Measurements from ENCODE around the gene FOXK1.

Gene FOXK1

DNA sequence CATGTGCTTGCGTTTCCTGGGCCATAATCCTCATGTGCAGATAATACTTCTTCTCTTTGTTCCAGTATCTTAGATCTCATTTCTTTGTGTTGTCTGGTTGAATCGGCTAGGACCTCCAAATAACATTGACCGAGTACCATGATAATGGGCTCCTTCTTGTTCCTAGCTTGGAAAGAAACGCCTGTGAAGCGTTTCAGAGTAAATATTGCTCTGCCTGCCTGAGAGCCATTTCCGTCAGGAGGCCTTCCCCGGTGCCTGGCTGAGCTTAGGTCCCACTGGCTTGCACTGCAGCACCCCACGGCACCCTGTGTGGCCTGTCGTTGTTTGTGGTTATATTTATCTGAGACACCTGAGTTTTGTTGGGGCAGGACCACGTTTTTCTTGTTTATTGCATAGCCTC is 17.7 kb downstream of the FOXK1 start:
- no peak for DNase-seq

DNA sequence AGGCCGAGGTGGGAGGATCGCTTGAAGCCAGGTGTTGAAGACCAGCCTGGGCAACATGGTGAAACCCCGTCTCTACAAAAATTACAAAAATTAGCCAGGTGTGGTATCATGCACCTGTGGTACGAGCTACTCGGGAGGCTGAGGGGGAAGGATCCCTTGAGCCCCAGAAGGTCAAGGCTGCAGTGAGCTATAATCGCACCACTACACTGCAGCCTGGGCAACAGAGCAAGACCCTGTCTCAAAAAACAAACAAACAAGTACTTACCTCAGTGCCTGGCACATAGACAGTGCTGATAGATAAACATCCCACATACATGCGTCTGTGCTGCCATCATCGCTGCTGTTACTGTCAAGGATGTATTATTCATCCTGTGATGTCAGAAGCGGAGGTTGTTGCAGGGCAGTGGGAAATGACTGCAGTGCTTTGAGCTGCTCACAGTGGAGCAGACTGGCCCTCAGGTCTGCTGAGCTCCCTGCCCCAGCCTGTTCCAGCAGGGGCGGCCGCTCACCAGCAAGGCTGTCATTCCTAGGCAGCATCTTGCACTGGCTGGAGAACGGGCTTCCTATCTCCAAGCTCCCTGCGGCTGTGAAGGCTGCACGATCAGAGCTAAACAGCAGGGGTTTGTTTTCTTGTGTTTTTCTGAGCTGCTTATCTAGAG is 18.6 kb downstream of the FOXK1 start:
- no peak for DNase-seq

DNA sequence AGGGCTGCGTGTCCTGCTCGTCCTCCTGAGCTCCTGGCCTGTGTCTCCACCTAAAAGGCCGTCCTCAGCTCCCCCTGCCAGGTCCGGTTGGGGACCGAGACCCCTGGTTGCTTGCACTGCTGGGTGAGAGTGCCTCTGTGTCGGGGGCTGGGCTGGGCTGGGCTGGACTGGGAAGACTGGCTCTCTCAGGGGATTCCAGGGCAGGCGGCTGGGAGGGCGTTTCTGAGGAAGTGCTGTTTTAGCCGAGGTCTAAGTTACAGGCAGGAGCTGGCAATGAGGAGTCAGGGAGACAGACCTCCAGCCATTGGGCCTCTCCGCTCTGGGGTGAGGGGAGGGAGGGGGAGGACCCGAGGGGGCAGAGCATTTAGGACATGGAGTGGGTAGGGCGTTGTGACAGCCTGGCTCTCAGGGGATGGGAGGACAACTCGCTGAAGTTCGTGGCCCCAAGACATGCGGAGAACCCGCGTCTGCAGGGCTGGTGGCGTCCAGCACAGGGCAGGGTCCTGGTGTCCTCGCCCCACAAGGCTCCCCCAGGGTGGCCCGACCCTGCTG is 20.9 kb downstream of the FOXK1 start:
- no peak for DNase-seq

DNA sequence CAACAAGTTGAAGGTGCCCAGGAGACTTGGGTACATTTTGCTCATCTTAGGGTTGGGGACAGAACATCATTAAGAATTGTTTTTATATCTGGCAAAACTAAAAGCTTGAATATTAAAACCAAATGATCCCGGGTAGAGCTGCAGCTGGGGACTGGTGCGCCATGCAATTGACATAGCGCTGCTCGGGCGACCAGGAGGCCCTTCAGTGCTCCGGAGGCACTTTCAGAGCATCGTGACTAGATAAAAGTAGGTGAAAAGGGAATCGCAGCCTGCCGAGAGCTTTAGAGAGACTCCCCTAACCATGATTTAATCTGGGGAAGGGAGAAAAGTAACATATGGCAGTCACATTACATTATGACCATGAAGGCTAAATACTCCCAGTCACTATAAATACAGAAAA is 21.4 kb downstream of the FOXK1 start:
- no peak for DNase-seq

DNA sequence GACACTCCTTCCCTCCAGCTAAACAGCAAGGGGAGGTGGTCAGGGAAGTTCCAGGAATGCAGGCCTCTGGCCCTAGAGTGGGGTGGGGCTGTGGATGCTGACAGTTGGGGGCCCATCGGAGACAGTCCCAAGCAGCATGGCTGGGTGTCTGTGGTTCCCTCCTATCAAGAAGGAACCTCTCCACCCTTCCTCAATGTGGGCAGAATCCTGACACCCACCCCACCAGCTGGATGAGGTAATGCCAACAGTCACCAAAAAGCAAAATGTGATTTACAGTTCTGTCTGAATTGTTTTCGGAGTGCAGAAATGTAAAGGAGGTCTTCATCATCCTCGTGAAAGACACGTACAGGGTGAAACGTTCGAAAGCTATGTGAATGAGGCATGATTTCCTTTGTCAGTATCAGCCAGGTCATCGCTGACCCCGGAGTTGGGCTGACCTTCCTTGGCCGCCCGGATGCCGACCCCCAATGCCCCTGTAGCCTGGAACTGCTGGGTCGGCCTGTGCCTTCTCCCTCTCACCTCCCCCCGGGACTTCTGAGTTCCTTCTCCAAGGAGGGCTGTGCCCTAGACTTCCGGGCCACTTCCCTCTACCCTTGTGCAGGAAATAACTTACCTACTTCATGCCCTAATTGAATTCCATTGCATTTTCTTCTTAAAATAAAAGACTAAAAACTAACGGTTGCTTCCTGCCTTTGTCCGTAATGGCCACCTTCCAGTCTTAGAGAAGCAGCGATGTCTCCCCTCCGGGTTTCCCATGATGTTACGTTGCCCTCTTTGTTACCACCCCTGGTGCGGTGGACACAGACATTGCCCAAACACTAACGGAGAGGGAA is 24.5 kb downstream of the FOXK1 start:
- no peak for DNase-seq

DNA sequence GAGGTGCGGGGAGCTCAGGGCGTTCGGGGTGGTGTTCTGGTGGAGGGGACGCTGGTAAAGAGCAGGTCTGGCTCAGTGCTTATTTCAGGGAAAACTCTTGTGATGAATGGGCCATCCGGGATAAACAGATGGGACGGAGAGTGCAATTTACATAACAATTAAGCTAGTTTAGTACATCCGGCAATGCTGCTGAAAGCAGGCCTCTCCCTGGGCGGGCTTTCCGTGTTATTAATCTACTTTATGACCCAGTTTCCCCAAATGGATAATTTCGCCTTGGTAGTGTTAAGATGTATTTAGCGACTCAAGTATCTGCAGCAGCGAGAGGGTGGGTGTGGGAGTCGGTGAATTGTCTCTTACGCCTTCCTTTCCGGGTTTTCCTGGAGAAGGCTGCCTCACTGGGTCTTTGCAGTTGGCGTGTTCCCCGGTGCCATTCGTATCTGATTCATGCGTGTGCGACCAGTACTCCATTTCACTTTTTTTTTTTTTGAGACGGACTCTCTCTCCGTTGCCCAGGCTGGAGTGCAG is 25.2 kb downstream of the FOXK1 start:
- DNase-seq, result no peak

DNA sequence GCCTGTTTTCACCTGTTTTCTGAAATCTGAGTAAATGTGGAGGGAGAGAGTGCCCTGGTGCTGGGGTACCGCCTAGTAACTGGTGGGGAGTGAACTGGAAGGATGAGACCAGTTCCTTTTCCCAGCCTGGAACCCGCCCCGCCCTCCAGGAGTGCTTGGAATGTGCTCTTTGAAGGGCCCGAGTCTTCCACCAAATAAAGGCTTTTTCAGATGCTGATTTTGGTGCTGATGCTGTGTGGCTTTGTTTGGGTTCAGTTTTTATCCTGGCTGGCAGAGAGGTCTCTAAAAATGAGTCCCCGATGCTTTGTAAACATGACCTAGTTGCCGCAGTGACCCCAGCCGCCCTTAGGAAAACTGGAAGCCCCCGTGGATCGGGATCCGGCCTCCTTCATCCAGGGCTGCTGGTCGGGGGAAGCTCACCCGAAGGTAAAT is 25.9 kb downstream of the FOXK1 start:
- no peak for DNase-seq

DNA sequence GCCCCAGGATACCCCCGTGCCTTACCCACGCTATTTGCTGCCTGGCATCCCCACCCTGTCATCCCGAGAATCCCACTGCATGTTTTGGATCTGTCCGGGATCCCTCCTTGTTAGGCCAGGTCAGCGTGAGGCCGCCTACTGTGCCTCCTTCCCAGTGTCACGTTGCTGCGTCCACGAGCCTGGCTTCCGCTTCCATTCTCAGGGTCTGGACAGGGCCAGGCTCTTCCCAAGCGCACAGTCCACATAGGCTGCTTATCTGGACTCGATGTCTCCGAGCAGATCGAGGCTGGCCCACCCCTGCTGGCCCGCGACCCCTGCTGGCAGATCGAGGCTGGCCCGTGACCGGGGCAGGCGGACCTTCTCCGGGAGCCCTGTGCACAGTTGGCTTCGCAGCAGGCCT is 27.1 kb downstream of the FOXK1 start:
- no peak for DNase-seq

DNA sequence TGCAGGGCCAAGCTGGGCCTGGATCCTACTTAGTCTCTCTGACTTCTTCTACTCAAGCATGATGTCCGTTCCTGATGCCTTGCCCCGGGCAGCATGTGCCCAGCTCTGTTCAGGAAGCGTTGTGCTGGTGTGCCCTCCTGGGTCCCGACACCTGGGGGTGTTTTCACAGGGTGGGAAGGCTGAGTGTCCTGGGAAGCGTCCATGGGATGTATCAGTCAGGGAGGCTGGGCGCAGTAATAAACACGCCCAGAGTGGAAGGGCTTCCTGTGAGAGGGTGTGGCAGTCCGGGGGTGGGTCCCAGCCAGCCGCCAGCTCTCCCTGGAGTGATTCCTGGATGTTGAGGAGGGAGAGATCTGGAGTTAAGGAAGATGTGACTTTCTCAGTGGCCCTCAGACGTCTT is 29.0 kb downstream of the FOXK1 start:
- no peak for DNase-seq

DNA sequence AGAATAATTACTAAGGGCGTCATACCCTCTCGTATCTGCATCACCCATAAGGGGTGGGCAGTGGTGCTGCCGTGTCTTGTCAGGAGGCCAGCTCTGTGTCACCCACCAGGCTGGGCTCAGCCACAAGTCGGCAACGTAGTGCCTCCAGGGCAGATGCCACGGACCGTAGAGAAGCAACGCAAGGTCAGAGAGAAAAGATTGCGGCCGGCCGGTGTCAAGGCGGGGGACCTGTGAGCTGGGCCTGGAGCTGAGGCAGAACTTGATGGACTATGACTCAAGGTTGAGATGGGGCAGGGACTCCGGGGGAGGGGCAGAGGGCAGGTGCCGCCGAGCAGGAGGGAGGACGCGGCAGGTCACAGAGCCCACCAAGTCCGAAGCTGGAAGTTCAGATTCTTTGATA is 29.5 kb downstream of the FOXK1 start:
- DNase-seq, result no peak

DNA sequence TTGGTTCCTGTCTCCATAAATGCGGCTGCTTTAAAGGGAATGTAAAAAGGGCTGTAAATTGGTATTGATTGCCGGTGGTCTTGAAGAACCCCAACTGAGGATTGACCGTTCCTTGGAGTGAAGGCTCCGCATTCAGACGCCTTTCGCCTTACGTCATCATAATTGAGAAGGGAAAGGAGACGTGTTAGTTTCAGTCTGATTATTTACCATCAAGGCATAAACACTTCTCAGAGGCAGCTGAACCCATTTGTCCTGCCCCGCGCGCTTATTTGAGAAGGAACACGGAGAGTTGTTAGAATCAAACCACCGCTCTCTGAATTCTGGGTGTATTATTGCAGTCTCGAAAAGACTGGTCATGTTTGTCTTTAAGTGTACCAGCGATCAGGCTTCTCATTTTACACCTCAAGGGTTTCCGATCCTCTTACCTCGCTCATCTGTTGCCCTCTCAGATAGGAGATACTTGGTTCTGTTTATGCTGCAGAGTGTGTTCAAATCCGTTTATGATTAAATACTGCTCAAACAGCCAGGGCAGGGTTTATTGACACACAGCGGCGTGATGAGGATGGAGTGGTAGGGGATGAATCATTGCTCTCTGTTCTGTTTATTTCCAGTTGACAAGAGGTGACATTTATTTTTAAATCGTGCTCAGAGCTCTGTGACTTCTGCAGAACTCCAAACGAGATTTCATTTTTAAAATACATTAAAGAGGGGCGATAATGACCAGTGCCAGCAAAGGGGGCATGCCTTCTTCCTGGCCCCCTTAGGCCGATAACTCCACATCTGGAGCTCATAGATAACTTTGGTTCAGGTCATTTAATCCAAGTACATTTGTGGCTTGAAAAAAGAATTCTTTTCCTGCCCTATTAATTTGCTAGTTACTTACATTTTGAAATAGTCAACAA is 30.4 kb downstream of the FOXK1 start:
- peak in 1 of 2 donors; percentile 36 for DNase-seq

DNA sequence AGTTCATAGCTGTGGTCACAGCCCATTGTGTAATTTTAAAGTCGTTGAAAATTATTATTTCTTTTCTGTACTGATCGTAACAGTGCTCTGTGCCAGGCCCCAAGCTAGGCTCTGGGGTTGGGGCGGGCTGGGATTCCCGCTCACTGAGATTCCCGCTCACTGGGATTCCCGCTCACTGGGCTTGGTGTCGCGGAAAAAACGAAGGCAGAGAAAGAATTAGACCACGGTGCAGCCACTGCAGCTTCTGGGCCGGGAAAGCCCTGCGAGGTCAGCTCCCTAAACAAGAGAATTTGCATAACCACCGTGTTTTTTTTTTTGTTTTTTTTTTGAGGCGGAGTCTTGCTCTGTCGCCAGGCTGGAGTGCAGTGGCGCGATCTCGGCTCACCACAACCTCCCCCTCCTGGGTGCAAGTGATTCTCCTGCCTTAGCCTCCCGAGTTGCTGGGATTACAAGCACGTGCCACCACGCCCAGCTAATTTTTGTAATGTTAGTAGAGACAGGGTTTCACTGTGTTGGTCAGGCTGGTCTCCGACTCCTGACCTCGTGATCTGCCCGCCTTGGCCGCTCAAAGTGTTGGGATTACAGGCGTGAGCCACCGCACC is 31.2 kb downstream of the FOXK1 start:
- peak in 1 of 2 donors; percentile 35 for DNase-seq

DNA sequence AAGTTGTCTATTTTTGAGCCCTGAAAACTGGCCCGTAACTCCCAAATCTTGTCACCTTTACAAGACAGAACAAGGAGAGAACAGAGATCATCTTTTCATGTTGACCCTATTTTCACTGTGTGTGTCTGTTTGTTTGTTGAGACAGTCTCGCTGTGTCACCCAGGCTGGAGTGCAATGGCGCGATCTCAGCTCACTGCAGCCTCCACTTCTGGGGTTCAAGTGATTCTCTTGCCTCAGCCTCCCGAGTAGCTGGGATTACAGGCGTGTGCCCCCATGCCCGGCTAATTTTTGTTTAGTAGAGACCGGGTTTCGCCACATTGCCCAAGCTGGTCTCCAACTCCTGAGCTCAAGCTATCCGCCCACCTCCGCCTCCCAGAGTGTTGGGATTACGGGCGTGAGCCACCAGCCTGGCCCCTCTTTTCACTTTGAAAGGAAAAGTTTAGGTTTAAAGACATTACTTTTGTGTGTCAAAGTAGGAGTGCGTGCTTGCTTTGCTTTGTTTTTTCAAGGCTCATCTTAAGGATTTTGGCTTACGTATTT is 32.1 kb downstream of the FOXK1 start:
- no peak for DNase-seq

DNA sequence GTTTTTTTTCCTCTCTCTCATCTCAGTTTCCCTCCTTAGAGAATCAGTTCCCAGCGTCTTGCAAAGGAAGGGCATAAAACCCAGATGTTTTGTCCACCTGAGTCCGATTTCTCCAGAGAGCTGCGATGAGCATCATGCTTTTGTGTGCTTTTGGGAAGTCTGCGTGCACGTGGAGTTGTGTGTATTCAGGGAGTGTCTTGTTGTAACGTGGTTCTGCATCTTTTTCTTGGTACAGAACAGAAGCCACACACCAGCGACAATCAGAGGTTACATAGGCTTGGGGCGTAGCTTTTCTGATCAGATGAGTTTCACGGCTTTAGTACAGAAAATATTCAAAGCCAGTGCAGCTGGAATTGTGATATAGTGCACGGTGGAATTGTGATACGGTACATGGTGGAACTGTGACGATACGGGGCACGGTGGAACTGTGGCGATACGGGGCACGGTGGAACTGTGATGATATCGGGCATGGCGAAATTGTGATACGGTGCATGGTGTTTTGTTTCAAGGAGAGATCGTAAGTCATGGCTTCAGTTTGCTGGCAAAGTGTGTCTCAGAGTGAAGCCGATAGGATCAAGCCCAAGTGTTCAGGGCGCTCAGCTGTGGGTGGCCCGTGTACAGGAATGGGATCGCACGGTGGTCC is 32.8 kb downstream of the FOXK1 start:
- DNase-seq, result no peak

DNA sequence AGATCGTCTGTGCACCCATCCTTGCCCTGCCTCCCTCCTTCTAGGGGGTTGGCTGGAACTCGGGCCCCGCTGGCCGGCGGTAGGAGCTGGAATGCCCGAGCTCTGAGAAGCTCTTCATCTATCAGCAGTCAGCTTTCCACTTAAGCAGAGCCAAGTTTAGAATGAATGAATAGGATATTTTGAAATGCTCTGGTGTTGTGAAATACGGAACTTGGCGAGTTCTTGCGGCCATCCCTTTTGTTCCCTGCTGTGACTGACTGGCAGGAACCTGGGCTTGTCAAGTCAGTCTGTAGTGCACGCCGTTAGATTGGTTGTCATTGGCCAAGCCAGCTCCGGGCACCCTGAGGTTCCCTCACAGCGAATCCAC is 33.3 kb downstream of the FOXK1 start:
- peak in 1 of 2 donors; percentile 55 for DNase-seq

DNA sequence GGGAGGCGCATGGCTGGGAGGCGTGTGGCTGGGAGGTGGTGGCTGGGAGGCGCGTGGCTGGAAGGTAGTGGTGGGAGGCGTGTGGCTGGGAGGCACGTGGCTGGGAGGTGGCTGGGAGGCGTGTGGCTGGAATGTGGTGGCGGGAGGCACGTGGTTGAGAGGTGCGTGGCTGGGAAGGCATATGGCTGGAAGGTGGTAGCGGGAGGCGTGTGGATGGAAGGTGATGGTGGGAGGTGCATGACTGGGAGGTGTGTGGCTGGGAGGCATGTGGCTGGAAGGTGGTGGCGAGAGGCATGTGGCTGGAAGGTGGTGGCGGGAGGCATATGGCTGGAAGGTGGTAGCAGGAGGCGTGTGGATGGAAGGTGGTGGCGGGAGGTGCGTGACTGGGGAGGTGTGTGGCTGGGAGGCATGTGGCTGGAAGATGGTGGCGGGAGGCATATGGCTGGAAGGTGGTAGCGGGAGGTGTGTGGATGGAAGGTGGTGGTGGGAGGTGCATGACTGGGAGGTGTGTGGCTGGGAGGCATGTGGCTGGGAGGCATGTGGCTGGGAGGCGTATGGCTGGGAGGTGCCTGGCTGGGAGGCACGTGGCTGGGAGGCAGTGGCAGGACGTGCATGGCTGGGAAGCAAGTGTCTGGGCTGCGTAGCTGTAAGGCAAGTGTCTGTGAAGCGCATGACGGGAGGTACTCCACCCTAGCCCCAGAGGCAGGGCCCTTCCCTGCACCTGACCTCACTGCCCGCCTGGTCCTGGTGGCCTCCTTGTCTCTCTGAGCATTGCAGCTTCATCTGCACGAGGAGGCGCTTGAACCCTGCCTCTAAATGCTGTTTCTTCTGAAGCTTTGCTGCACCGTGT is 35.1 kb downstream of the FOXK1 start:
- DNase-seq, result no peak

DNA sequence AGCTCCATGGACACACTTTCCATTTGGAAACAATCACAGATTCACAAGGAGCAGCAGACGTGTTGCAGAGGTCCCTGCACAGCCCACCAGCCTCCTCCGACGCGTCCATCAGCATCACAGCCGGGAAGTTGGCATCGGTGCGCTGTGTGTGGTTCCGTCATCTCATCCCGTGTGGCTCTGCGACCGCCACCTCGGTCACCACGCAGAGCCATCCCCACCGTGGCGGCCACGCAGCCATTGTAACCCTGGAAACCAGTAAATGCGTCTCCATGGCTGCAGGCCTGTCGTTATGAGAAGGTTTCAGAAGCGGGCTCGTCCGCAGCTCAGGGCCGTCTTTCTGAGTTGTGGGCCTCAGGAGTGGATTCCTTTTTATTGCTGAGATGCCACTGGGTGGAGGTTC is 36.0 kb downstream of the FOXK1 start:
- no peak for DNase-seq

DNA sequence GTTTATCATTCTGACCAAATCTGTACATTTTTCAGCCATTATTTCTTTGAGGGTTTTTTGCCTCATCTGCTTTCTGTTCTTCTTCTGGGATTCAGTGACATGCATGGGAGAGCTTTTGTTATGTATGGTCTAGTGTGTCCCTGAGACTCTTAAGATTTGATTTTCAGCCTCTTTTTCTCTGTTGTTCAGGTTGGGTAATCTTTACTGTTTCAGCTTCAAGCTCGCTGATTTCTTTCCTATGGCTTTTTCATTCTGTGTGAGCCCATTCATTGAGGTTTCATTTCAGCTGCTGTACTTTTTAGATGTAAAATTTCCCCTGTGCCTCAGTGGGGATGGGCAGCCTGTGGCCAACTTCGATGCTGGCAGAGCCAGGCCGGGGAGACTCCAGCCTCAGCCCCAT is 38.1 kb downstream of the FOXK1 start:
- no peak for DNase-seq

DNA sequence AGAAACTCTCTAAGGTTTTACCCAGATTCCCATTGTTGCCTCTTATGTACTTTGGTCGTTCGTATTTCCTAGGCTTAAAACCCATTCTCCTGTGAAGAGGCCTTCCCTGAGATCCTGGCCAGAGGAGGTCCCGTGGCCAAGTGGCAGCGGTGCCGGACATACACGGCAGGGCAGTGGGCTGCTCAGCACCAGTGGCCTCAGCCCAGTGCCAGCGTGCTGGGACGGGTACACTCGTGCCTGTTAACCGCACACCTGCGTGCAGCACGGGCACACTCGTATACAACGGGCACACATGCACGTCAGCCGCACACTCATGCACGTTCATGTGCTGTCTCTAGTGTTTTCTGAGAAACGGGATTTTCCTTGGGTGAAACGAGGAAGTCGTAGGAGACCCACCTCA is 40.2 kb downstream of the FOXK1 start:
- DNase-seq, result no peak

DNA sequence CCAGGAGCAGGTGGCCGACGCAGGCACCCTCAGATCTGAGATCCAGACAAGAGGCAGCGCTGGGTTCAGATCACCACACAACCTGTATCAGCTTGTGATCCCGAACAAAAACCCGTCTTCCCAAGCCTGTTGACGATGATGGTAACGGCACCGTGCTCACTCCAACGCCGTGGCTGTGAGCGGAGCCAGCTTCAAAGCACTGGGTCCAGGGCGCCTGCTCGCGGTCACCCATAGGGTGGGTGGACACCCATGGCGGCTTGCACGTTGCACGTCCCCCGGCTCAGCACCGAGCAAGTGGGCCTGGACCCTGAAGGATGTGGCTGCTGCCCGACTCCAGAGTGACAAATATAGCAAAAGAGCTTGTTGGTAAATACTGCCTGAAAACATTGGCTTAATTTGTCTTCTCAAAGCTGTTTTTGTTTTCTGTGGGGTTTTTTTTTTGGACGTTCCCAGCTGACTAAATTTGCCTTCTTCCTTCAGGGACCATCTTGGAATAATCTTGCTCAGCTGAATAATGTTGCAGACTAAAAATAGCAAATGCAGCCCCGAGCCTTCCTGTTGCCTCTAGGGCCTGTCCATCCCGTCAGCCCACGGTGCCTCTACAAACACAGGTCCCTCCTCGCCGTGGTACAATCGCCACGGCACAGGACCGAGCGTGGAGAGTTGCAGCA is 41.0 kb downstream of the FOXK1 start:
- DNase-seq, result no peak

Data from CD4-positive, alpha-beta T cell treated with Interleukin-4 for 1 hour (primary cell).